GM12878 (cell line): ENCODE results near the gene COL25A1. TPM values are rescaled to one million over a fixed set of nuclear protein-coding genes. Genes with fewer than 3 reads are reported as not detected.

ENCODE experiments used
- ATAC-seq: fragments of 200-7000 bp; cut with Tn5 transposase; 3 replicates; pipeline ENCODE4 v1.9.1; 2020; ENCODE audit warnings: mild to moderate bottlenecking, moderate library complexity
- BruUV-seq: library from RNA; stranded (reverse); fragments of 400-500 nt; replicated peaks from 2 replicates; lab custom pipeline; 2021; lab: Mats Ljungman, UMichigan
- CTCF ChIA-PET: fragments of 300-600 bp; sonication (Branson Sonifier 250); formaldehyde crosslinking; extraction: SDS; loops from one replicate; lab custom pipeline; 2021; ENCODE audit warnings: inconsistent platforms; lab: Yijun Ruan, JAX
- POLR2A ChIA-PET: fragments of 350-600 bp; formaldehyde crosslinking; extraction: SDS; loops from one replicate; lab custom pipeline; 2021; ENCODE audit warnings: inconsistent platforms; lab: Charles Lee
- RAD21 ChIA-PET: fragments of 300-600 bp; sonication (Branson Sonifier 250); formaldehyde crosslinking; loops from one replicate; lab custom pipeline; 2023; ENCODE audit warnings: antibody characterized with exemption; ENCODE audit not compliant: unreplicated experiment; lab: Charles Lee
- SMC1A ChIA-PET: fragments of 300-600 bp; sonication (Branson Sonifier 250); formaldehyde crosslinking; loops from one replicate; lab custom pipeline; 2023; ENCODE audit not compliant: unreplicated experiment, uncharacterized antibody; lab: Charles Lee
- DNase-seq: peaks from one replicate; pipeline ENCODE4 v3.0.0-alpha.2; 2011; ENCODE audit warnings: low read depth, low spot score
- FAIRE-seq: peaks from 3 replicates; lab custom pipeline; 2011; peaks lifted over from hg19 to GRCh38; lab: Jason Lieb, UNC
- H2AFZ ChIP-seq: 2 replicates; pipeline ENCODE4 v1.6.0; 2011; ENCODE audit warnings: low read depth, low read length, control low read depth; ENCODE audit not compliant: control insufficient read depth
- H3K27ac ChIP-seq: 2 replicates; pipeline ENCODE4 v1.5.1; 2011; ENCODE audit warnings: control low read depth; ENCODE audit not compliant: control insufficient read depth, insufficient read depth
- H3K27me3 ChIP-seq, 2 experiments: replicated peaks in 1 of 2; 2 replicates each; pipeline versions ENCODE4 v1.6.0 to v1.6.1; 2011; ENCODE audit warnings: low read length in 1 of 2; ENCODE audit not compliant: control insufficient read depth in 2 of 2, insufficient read depth in 2 of 2
- H3K36me3 ChIP-seq, 2 experiments: 2 replicates each; pipeline ENCODE4 v1.5.1; 2011; ENCODE audit warnings: low read length in 1 of 2; ENCODE audit not compliant: control insufficient read depth in 2 of 2, insufficient read depth in 2 of 2
- H3K4me1 ChIP-seq: 2 replicates; pipeline ENCODE4 v1.6.1; 2011; ENCODE audit warnings: mild to moderate bottlenecking, low read length, moderate library complexity, mixed read lengths; ENCODE audit not compliant: control insufficient read depth, insufficient read depth
- H3K4me2 ChIP-seq: 2 replicates; pipeline ENCODE4 v1.6.0; 2011; ENCODE audit warnings: control low read depth; ENCODE audit not compliant: control insufficient read depth, insufficient read depth
- H3K4me3 ChIP-seq: fragments of 200-600 bp; sonication (generic); 2 replicates; pipeline ENCODE4 v1.5.1; 2016
- H3K79me2 ChIP-seq: 2 replicates; pipeline ENCODE4 v1.6.0; 2011; ENCODE audit warnings: low read length; ENCODE audit not compliant: control insufficient read depth, insufficient read depth
- H3K9ac ChIP-seq: 2 replicates; pipeline ENCODE4 v1.8.0; 2011; ENCODE audit warnings: low read length, control low read depth, mixed read lengths; ENCODE audit not compliant: control insufficient read depth, insufficient read depth
- H3K9me3 ChIP-seq: replicated peaks from 3 replicates; pipeline ENCODE4 v1.5.1; 2011; ENCODE audit warnings: mild to moderate bottlenecking, low read length; ENCODE audit not compliant: control insufficient read depth, insufficient read depth
- H4K20me1 ChIP-seq: 2 replicates; pipeline ENCODE4 v1.6.0; 2011; ENCODE audit not compliant: control insufficient read depth, insufficient read depth
- CBX3 ChIP-seq: fragments of 200-600 bp; sonication (generic); IDR thresholded peaks from 2 replicates; pipeline ENCODE4 v1.6.1; 2016; ENCODE audit warnings: low read depth, borderline replicate concordance
- CEBPB ChIP-seq, 2 experiments: fragments of 150-350 bp in 1 of 2; IDR thresholded peaks; 2 replicates each; pipeline ENCODE4 v1.6.1; 2012 to 2014; ENCODE audit warnings: low read depth in 2 of 2, low read length in 2 of 2, borderline replicate concordance in 1 of 2, inconsistent platforms in 1 of 2
- EED ChIP-seq: sonication (generic); IDR thresholded peaks from 2 replicates; pipeline ENCODE4 v1.6.1; 2016; ENCODE audit warnings: antibody characterized with exemption, low read depth
- EZH2 ChIP-seq: IDR thresholded peaks from 2 replicates; pipeline ENCODE4 v1.6.1; 2012; ENCODE audit warnings: low read depth, mild to moderate bottlenecking, control low read depth, inconsistent platforms, low read length, borderline replicate concordance; ENCODE audit not compliant: control insufficient read depth
- HDAC2 ChIP-seq: fragments of 200-600 bp; sonication (generic); IDR thresholded peaks from 2 replicates; pipeline ENCODE4 v1.6.1; 2017
- MYC ChIP-seq: IDR thresholded peaks from 2 replicates; pipeline ENCODE4 v1.6.1; 2011; ENCODE audit warnings: mild to moderate bottlenecking, low read length, moderate library complexity, inconsistent platforms; ENCODE audit not compliant: insufficient read depth, insufficient replicate concordance, insufficient read length, severe bottlenecking
- RAD51 ChIP-seq: fragments of 450-650 bp; IDR thresholded peaks from 2 replicates; pipeline ENCODE4 v1.6.1; 2016; ENCODE audit warnings: moderate library complexity, mild to moderate bottlenecking, inconsistent platforms
- RBBP5 ChIP-seq: fragments of 200-600 bp; sonication (generic); conservative IDR thresholded peaks from 2 replicates; pipeline ENCODE4 v1.6.1; 2016
- RFX5 ChIP-seq: IDR thresholded peaks from 2 replicates; pipeline ENCODE4 v1.6.1; 2011; ENCODE audit warnings: low read depth, low read length, improper control_type of control experiment
- SIX5 ChIP-seq: IDR thresholded peaks from 2 replicates; pipeline ENCODE4 v1.6.1; 2011; ENCODE audit warnings: mild to moderate bottlenecking, low read depth, low read length, moderate library complexity; ENCODE audit not compliant: severe bottlenecking
- SREBF1 ChIP-seq: IDR thresholded peaks from 2 replicates; pipeline ENCODE4 v1.6.1; 2012; ENCODE audit warnings: mild to moderate bottlenecking, low read length
- SREBF2 ChIP-seq: IDR thresholded peaks from 2 replicates; pipeline ENCODE4 v1.6.1; 2012; ENCODE audit warnings: mild to moderate bottlenecking, low read length
- STAT3 ChIP-seq: IDR thresholded peaks from 2 replicates; pipeline ENCODE4 v1.6.1; 2011; ENCODE audit warnings: low read depth, low read length, improper control_type of control experiment
- YBX1 ChIP-seq: fragments of 450-650 bp; IDR thresholded peaks from 2 replicates; pipeline ENCODE4 v1.6.1; 2016; ENCODE audit warnings: antibody characterized with exemption
- ZBED1 ChIP-seq: IDR thresholded peaks from 2 replicates; pipeline ENCODE4 v1.6.1; 2016; ENCODE audit warnings: borderline replicate concordance
- ZNF274 ChIP-seq: IDR thresholded peaks from one replicate; pipeline ENCODE4 v1.8.0; 2011; ENCODE audit not compliant: insufficient read length, insufficient read depth
- WGBS: methylation state at CpG from one replicate; pipeline ENCODE4 v1.1.6; 2016; ENCODE audit warnings: low lambda C conversion rate; ENCODE audit not compliant: insufficient replicate concordance, insufficient coverage; ENCODE audit errors: missing lambda C conversion rate; 5-methylcytosine and 5-hydroxymethylcytosine counted together
- in situ Hi-C: fragments of 300-500 bp; cut with MboI; formaldehyde crosslinking; loops from 9 replicates; pipeline ENCODE4 v1.14.3; 2018; ENCODE audit warnings: mixed read lengths
- intact Hi-C: fragments of 100-400 bp; cut with micrococcal nuclease; formaldehyde crosslinking; loops from one replicate; pipeline ENCODE4 v1.14.2; 2022; ENCODE audit not compliant: unreplicated experiment
- polyA plus RNA-seq, 11 experiments: library from polyadenylated mRNA; depleted of rRNA in 4 of 11; unstranded in 6 of 11; stranded (reverse) in 5 of 11; fragments of >200 nt; fragmentation: Nextera tagmentation in 4 of 11; fragmentation: Illumina TruSeq in 1 of 11; extraction: Ambion mirVana in 4 of 11; extraction: Trizol in 1 of 11; gene quantifications; 1 replicate in 1 of 11; 2 replicates in 10 of 11; pipeline versions ENCODE4 v1.2.1 to v1.2.3, GENCODE V29; 2011 to 2016; ENCODE audit warnings: inconsistent platforms in 2 of 11, missing spikeins in 2 of 11, low read depth in 1 of 11
- total RNA-seq, 4 experiments: library from RNA; depleted of rRNA in 3 of 4; stranded (reverse); fragments of >200 nt in 3 of 4; fragmentation: Illumina TruSeq in 1 of 4; extraction: Trizol in 1 of 4; gene quantifications; 2 replicates each; pipeline versions ENCODE4 v1.2.1 to v1.2.3, GENCODE V29; 2013 to 2021
- TF ChIP-seq, protein P1 (sequence below): IDR thresholded peaks from 2 replicates; pipeline ENCODE4 v1.6.1; 2012; ENCODE audit warnings: low read depth, low read length, improper control_type of control experiment

The COL25A1 gene
- total and polyA plus RNA-seq, 10 of the 15 experiments (the other 5 are each of a cell fraction or from before 2014, with no cell fraction given), result 0.01 to 0.26 (median 0.12) TPM; not detected in 6

DNA sequence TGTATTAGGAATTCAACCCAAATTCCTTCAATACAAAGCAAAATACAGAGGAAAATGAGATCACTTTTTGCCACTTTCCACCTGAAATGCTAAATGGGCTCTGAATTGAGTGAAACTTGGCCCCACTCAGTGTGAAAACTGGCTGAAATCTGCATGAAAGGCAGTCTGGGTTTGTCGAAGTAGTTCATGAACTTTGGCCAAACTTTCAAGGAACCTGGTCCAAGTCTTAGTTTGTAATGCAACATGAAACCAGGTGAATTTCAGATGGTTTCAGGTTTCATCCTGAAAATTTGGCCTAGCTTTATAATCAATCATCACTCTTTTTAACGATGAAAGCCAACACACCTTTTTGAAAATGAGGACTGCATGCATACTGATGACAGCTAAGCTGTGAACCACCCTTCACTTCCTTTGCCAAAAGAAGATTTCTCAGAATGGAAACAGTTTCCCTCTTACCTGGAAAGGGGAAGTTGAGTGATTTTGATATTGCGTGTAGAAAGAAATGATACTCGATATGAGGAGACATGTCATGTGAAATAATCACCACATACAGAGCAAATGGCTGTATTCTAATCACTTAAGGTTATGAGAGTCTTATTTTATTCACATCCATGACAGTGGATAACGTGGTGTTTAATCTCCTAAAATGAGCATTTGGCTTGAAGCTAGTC, 329.7 kb downstream of the COL25A1 start:
- no peaks in the 10 kb centered on the region for H3K79me2 ChIP-seq
- no peak overlapping the region for H3K27ac ChIP-seq
- H3K4me1 ChIP-seq, result peaks cover 3% of the 10 kb centered on the region; the same call in 1 of the 2 replicates
- H4K20me1 ChIP-seq, result no peaks in the 10 kb centered on the region
- ChIA-PET SMC1A (no interaction called here), RAD21 (no interaction called here), POLR2A (no interaction called here), CTCF (interaction anchor here (1.1 kb wide), 1 partner anchor 63 kb away, joined by 3 read pairs; no protein-coding TSS in a partner anchor)
- H3K9ac ChIP-seq, result no peak overlapping the region
- H3K9me3 ChIP-seq, result no peaks in the 10 kb centered on the region
- ATAC-seq (peak; percentile 33), DNase-seq (peak; percentile 1), FAIRE-seq (no peak)
- no peak overlapping the region for H3K4me2 ChIP-seq
- no peak overlapping the region for H3K4me3 ChIP-seq
- no peaks in the 10 kb centered on the region for H3K27me3 ChIP-seq
- WGBS, result 2% methylated on average over 5 of the region's 5 CpGs
- no peak for TF ChIP-seq YBX1
- H2AFZ ChIP-seq, result no peak overlapping the region
- no TSS peak for BruUV-seq
- no peaks in the 10 kb centered on the region for H3K36me3 ChIP-seq
- intact Hi-C loops (no loop called here), in situ Hi-C loops (no loop called here)

DNA sequence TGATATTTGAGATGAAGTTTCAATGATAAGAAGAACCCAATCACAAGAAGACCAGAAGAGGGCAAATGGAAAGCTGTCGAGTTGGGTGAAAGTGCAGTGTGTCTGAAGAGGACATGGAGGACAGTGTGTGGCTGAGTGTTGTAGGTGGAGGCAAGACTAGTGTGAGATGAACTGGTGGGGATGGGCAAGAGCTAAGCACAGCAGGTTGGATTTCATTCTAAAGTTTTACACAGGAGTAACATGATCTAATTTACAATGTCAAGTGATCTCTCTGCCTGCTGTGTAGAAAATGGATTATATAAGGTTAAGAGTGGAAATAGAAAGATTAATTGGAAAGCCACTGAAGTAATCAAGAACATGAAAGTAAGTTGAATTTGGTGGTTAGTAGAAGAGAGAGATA, 331.0 kb downstream of the COL25A1 start:
- Histone ChIP-seq H3K4me1 (peaks cover 3% of the 10 kb centered on the region; the same call in 1 of the 2 replicates), H3K36me3 (no peaks in the 10 kb centered on the region), H3K79me2 (no peaks in the 10 kb centered on the region), H3K4me2 (no peak overlapping the region), H2AFZ (no peak overlapping the region), H3K9ac (no peak overlapping the region), H3K27me3 (no peaks in the 10 kb centered on the region), H3K27ac (no peak overlapping the region), H3K9me3 (no peaks in the 10 kb centered on the region), H3K4me3 (no peak overlapping the region), H4K20me1 (no peaks in the 10 kb centered on the region)
- in situ Hi-C loops (no loop called here), intact Hi-C loops (no loop called here)
- no TSS peak for BruUV-seq
- TF ChIP-seq MYC, result no peak
- TF ChIP-seq SREBF2, result no peak
- TF ChIP-seq EZH2, result no peak
- no peak for TF ChIP-seq RBBP5
- TF ChIP-seq ZNF274, result no peak
- TF ChIP-seq ZBED1, result no peak
- no peak for TF ChIP-seq RAD51
- TF ChIP-seq STAT3, result no peak
- TF ChIP-seq CEBPB (IDR thresholded peaks at IDR 0.05; ENCODE audit: borderline replicate concordance in 1 of 2, low read depth in 2 of 2, low read length in 2 of 2), result no peak
- no peak for TF ChIP-seq HDAC2
- TF ChIP-seq CBX3, result no peak
- TF ChIP-seq RFX5, result no peak
- no peak for TF ChIP-seq EED
- TF ChIP-seq SIX5, result no peak
- TF ChIP-seq, protein P1, sequence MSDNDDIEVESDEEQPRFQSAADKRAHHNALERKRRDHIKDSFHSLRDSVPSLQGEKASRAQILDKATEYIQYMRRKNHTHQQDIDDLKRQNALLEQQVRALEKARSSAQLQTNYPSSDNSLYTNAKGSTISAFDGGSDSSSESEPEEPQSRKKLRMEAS, result no peak
- no peak for TF ChIP-seq SREBF1
- ChIA-PET POLR2A (no interaction called here), SMC1A (interaction anchor here (0.8 kb wide), 1 partner anchor 326 kb away, joined by 3 read pairs; no protein-coding TSS in a partner anchor), RAD21 (interaction anchor here (1.0 kb wide), 1 partner anchor 322 kb away, joined by 3 read pairs; no protein-coding TSS in a partner anchor), CTCF (interaction anchor here (1.4 kb wide), 1 partner anchor 10 kb away, joined by 4 read pairs; no protein-coding TSS in a partner anchor)
- FAIRE-seq (no peak), ATAC-seq (no peak), DNase-seq (no peak)
- whole genome bisulfite sequencing, result 0% methylated on average over 1 of the region's 1 CpG
